ENCODE results near the gene ZBTB25. TPM values are rescaled to one million over a fixed set of nuclear protein-coding genes. Genes with fewer than 3 reads are reported as not detected.

ZBTB25 gene
- total RNA-seq, 2 experiments from 2014 or later: 56.8 to 58.1 TPM

DNA sequence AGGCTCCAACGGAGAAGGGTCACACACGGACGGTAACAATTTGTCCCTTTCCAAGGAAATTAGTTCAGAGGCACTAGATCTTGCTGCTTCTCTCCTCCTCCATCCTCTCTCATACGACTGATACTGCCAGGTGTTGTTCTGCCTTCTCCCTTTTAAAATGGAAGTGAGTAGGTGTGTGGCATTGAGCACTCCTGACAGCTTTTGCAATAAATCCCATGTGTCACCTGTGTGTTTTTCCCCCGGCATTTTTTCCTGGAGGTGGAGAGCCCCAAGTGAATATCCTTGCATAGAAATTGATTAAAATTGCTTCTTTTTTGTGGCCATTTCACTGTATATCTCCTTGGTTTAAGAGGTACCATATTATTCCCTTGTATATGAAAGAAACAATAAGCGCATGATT is 64.5 kb downstream of the ZBTB25 start:
- TF ChIP-seq, protein P1, sequence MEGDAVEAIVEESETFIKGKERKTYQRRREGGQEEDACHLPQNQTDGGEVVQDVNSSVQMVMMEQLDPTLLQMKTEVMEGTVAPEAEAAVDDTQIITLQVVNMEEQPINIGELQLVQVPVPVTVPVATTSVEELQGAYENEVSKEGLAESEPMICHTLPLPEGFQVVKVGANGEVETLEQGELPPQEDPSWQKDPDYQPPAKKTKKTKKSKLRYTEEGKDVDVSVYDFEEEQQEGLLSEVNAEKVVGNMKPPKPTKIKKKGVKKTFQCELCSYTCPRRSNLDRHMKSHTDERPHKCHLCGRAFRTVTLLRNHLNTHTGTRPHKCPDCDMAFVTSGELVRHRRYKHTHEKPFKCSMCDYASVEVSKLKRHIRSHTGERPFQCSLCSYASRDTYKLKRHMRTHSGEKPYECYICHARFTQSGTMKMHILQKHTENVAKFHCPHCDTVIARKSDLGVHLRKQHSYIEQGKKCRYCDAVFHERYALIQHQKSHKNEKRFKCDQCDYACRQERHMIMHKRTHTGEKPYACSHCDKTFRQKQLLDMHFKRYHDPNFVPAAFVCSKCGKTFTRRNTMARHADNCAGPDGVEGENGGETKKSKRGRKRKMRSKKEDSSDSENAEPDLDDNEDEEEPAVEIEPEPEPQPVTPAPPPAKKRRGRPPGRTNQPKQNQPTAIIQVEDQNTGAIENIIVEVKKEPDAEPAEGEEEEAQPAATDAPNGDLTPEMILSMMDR (IDR thresholded peaks at IDR 0.05): no peak
- Histone ChIP-seq H3K36me3 (ENCODE audit: insufficient read depth, low read length) (peaks cover 36% of the 10 kb centered on the region), H3K4me1 (ENCODE audit: insufficient read depth, low read length) (peaks cover 2% of the 10 kb centered on the region), H3K27me3 (ENCODE audit: control insufficient read depth in 1 of 2, insufficient read depth in 2 of 2, low read length in 2 of 2) (no peaks in the 10 kb centered on the region), H3K27ac (ENCODE audit: low read depth in 1 of 2, low read length in 2 of 2) (no peak overlapping the region), H3K4me3 (ENCODE audit: low read length) (no peak overlapping the region), H3K9me3 (ENCODE audit: control insufficient read depth in 1 of 2, insufficient read depth in 1 of 2, low read length in 2 of 2) (no peaks in the 10 kb centered on the region)
- H3K27me3 Mint-ChIP-seq: no peaks in the 10 kb centered on the region
- H3K9me3 Mint-ChIP-seq: no peaks in the 10 kb centered on the region
- DNase-seq (no peak), ATAC-seq (ENCODE audit: poor library complexity) (no peak)
- H3K4me1 Mint-ChIP-seq (ENCODE audit: low read depth): peaks cover 15% of the 10 kb centered on the region
- CTCF ChIA-PET: interaction anchor here (0.7 to 1.9 kb wide), 2 partner anchors 9 to 37 kb away, joined by 3 to 7 read pairs; no protein-coding TSS in a partner anchor
- H3K27ac Mint-ChIP-seq: no peak overlapping the region
- H3K4me3 Mint-ChIP-seq: no peak overlapping the region
- peaks cover 79% of the 10 kb centered on the region for H3K36me3 Mint-ChIP-seq (ENCODE audit: low read depth)
- POLR2A ChIA-PET: interaction anchor here (0.7 kb wide), 1 partner anchor 51 kb away, joined by 3 read pairs; no protein-coding TSS in a partner anchor
- intact Hi-C loops (cut with DNase I, micrococcal nuclease): no loop called here

DNA sequence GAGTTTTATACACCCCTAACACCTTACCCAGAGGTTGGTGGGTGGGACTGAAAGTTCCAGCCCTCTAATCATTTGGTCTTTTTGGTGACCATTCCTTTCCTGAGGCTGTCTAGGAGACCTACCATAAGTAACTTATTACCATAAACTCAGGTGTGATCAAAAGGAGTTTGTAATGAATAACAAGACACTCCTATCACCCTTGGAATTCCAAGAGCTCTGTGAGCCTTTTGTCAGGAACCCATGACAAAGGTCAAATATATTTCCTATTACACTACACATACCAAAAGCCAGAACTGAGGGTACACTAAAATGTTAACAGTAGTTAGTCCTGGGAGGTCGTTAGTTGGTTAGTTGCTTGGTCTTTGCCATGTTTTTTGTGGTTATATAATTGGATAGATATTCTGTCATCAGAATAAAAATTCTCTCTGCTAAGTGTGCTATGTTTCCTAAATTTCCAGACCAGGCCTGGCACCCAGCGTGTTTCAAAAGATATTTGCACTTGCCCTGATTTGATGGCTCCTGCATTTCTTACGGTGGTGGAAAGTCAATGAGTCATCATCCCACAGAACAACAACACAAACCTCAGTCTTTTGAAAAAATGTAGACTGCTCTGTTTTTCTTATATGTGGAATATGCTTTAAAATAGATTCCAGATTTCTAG is 65.3 kb downstream of the ZBTB25 start:
- Mint-ChIP-seq H3K36me3 (ENCODE audit: low read depth) (peaks cover 77% of the 10 kb centered on the region), H3K27ac (no peak overlapping the region), H3K4me3 (no peak overlapping the region), H3K9me3 (no peaks in the 10 kb centered on the region), H3K4me1 (ENCODE audit: low read depth) (peaks cover 10% of the 10 kb centered on the region), H3K27me3 (no peaks in the 10 kb centered on the region)
- H3K4me3 ChIP-seq (ENCODE audit: low read length): no peak overlapping the region
- H3K36me3 ChIP-seq (ENCODE audit: insufficient read depth, low read length): peaks cover 38% of the 10 kb centered on the region
- H3K27ac ChIP-seq (ENCODE audit: low read depth in 1 of 2, low read length in 2 of 2): no peak overlapping the region
- no peaks in the 10 kb centered on the region for H3K27me3 ChIP-seq (ENCODE audit: control insufficient read depth in 1 of 2, insufficient read depth in 2 of 2, low read length in 2 of 2)
- TF ChIP-seq, protein P1 (IDR thresholded peaks at IDR 0.05): no peak
- DNase-seq (peak in 3 of 14 experiments; percentile 11 to 19 (median 12)), ATAC-seq (ENCODE audit: poor library complexity) (no peak)
- intact Hi-C loops (cut with DNase I, micrococcal nuclease): no loop called here
- H3K9me3 ChIP-seq (ENCODE audit: control insufficient read depth in 1 of 2, insufficient read depth in 1 of 2, low read length in 2 of 2): no peaks in the 10 kb centered on the region
- ChIA-PET CTCF (interaction anchor here (0.6 to 1.0 kb wide), 2 partner anchors 9 to 491 kb away, joined by 3 to 4 read pairs; no protein-coding TSS in a partner anchor), POLR2A (interaction anchor here (0.7 kb wide), 1 partner anchor 51 kb away, joined by 3 read pairs; no protein-coding TSS in a partner anchor)
- H3K4me1 ChIP-seq (ENCODE audit: insufficient read depth, low read length): no peaks in the 10 kb centered on the region

DNA sequence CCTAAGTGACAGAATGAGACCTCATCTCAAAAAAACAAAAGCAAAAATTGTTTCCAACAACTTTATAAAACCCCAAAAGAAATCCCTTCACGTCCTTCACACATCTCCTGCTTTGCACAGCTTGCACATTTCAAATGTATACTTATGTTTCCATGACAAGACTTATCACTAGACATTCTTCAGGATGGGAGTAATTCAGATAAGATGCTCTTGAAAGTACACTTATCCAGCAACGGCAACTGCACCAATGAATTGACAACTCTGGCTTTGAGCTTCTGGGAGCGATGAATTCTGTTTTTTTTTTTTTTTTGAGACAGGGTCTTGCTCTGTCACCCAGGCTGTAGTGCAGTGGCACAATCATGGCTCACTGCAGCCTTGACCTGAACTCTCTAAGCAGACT is 69.1 kb downstream of the ZBTB25 start:
- TF ChIP-seq, protein P1 (IDR thresholded peaks at IDR 0.05): no peak
- no peaks in the 10 kb centered on the region for H3K27me3 Mint-ChIP-seq
- Histone ChIP-seq H3K27ac (ENCODE audit: low read depth in 1 of 2, low read length in 2 of 2) (no peak overlapping the region), H3K4me3 (ENCODE audit: low read length) (no peak overlapping the region), H3K36me3 (ENCODE audit: insufficient read depth, low read length) (peaks cover 43% of the 10 kb centered on the region), H3K27me3 (ENCODE audit: control insufficient read depth in 1 of 2, insufficient read depth in 2 of 2, low read length in 2 of 2) (no peaks in the 10 kb centered on the region), H3K9me3 (ENCODE audit: control insufficient read depth in 1 of 2, insufficient read depth in 1 of 2, low read length in 2 of 2) (no peaks in the 10 kb centered on the region), H3K4me1 (ENCODE audit: insufficient read depth, low read length) (no peaks in the 10 kb centered on the region)
- H3K9me3 Mint-ChIP-seq: no peaks in the 10 kb centered on the region
- intact Hi-C loops (cut with DNase I, micrococcal nuclease): no loop called here
- ChIA-PET POLR2A (no interaction called here), CTCF (interaction anchor here (0.7 to 1.1 kb wide), 2 partner anchors 22 to 44 kb away, joined by 3 to 4 read pairs; no protein-coding TSS in a partner anchor)
- ATAC-seq (ENCODE audit: poor library complexity) (no peak), DNase-seq (no peak)
- no peak overlapping the region for H3K27ac Mint-ChIP-seq
- H3K4me1 Mint-ChIP-seq (ENCODE audit: low read depth): peaks cover 10% of the 10 kb centered on the region
- H3K4me3 Mint-ChIP-seq: no peak overlapping the region
- peaks cover 78% of the 10 kb centered on the region for H3K36me3 Mint-ChIP-seq (ENCODE audit: low read depth)

Data from CD4-positive, alpha-beta T cell (primary cell).